ENCODE measurements around the gene EIF4G2. TPM values are rescaled to one million over a fixed set of nuclear protein-coding genes. Genes with fewer than 3 reads are reported as not detected.
A peak's percentile ranks its signal among the peaks of the same experiment; 100 is the strongest.

The EIF4G2 gene
- total RNA-seq, 1 donor from 2014 or later, result 1,220 TPM

GRCh38 chr11:10750838-10751580 lies 57.7 kb downstream of the EIF4G2 start, which contains the start of gene CTR9:
Gene CTR9, plus strand, starts transcription at chr11:10751246. Its CDS starts 167 bp downstream, at chr11:10751413.
- TF ChIP-seq, protein P1, sequence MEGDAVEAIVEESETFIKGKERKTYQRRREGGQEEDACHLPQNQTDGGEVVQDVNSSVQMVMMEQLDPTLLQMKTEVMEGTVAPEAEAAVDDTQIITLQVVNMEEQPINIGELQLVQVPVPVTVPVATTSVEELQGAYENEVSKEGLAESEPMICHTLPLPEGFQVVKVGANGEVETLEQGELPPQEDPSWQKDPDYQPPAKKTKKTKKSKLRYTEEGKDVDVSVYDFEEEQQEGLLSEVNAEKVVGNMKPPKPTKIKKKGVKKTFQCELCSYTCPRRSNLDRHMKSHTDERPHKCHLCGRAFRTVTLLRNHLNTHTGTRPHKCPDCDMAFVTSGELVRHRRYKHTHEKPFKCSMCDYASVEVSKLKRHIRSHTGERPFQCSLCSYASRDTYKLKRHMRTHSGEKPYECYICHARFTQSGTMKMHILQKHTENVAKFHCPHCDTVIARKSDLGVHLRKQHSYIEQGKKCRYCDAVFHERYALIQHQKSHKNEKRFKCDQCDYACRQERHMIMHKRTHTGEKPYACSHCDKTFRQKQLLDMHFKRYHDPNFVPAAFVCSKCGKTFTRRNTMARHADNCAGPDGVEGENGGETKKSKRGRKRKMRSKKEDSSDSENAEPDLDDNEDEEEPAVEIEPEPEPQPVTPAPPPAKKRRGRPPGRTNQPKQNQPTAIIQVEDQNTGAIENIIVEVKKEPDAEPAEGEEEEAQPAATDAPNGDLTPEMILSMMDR (IDR thresholded peaks at IDR 0.05; ENCODE audit: unreplicated experiment), result no peak
- Mint-ChIP-seq H3K4me3 (peak within 1 kb of the TSS; percentile 94), H3K36me3 (peaks cover 11% of the 10 kb centered on the region), H3K4me1 (peaks cover 12% of the 10 kb centered on the region), H3K27me3 (ENCODE audit: low read depth) (no peaks in the 10 kb centered on the region), H3K9me3 (no peaks in the 10 kb centered on the region), H3K27ac (peak within 1 kb of the TSS; percentile 97)
- peak; percentile 85 to 93 for DNase-seq (ENCODE audit: low spot score in 2 of 2, unreplicated experiment in 2 of 2)

DNA sequence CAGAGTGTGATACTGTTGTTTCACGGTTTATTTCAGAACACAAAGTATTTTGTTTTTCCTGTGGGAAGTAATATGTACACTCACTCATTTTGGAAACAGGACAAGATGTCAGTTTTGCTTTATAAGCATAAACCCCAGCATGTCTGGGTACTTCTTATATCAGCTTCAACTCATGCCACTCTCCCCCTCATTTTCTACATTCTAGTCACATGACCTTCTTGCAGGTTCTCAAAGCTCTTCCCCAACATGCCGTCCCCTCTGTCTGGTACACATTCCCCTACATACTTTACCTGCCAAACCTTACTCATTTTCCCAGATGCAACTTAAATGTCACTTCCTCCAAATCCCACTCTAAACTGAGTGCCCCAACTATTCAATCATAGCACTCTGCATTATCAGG lies 59.2 kb downstream of the EIF4G2 start:
- Mint-ChIP-seq H3K4me3 (no peak overlapping the region), H3K9me3 (no peaks in the 10 kb centered on the region), H3K36me3 (peaks cover 1% of the 10 kb centered on the region), H3K27ac (no peak overlapping the region), H3K4me1 (peaks cover 12% of the 10 kb centered on the region), H3K27me3 (ENCODE audit: low read depth) (no peaks in the 10 kb centered on the region)
- TF ChIP-seq, protein P1 (IDR thresholded peaks at IDR 0.05; ENCODE audit: unreplicated experiment), result no peak
- no peak for DNase-seq (ENCODE audit: low spot score in 2 of 2, unreplicated experiment in 2 of 2)

DNA sequence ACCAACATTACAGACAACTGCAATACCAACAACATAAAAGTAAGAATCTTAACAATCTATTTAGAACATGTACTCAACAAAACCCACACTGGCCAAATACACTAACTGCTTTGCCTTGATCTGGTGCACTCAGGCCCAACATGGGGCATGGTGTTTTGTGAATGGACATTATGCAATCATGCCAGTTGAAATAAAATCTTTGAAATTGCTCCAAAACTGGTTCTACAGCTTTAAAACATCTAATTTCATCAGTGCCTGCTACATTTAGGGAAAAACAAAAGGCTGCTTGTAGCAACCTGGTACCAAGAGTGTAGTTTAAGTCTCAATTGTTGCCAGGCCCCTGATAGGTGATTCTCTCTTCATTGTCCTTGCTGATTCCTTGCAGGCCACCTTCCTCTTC lies 61.0 kb downstream of the EIF4G2 start:
- H3K9me3 Mint-ChIP-seq, result no peaks in the 10 kb centered on the region
- H3K4me1 Mint-ChIP-seq, result peaks cover 16% of the 10 kb centered on the region
- no peak overlapping the region for H3K4me3 Mint-ChIP-seq
- H3K27me3 Mint-ChIP-seq (ENCODE audit: low read depth), result no peaks in the 10 kb centered on the region
- H3K27ac Mint-ChIP-seq, result peak overlapping the region; percentile 5
- H3K36me3 Mint-ChIP-seq, result no peaks in the 10 kb centered on the region
- TF ChIP-seq, protein P1 (IDR thresholded peaks at IDR 0.05; ENCODE audit: unreplicated experiment), result no peak
- no peak for DNase-seq (ENCODE audit: low spot score in 2 of 2, unreplicated experiment in 2 of 2)

Other genes starting within 250 kb of the EIF4G2 start
- gene LYVE1, start 240.3 kb downstream of the EIF4G2 start, total RNA-seq, result 0.13 to 0.25 TPM (median 0.18 TPM) in 3 replicates
- gene IRAG1, start 115.2 kb downstream of the EIF4G2 start, total RNA-seq, result 13.1 to 13.8 TPM (median 13.6 TPM) in 3 replicates
- gene CTR9, start 57.7 kb downstream of the EIF4G2 start, total RNA-seq, result 33.2 to 38.3 TPM (median 34.5 TPM) in 3 replicates
- gene ZBED5, start 49.1 kb upstream of the EIF4G2 start, total RNA-seq, result 116 to 120 TPM (median 120 TPM) in 3 replicates

Data from mesothelial cell of epicardium (in vitro differentiated cells).